ENCODE measurements around the gene TRHDE.

TRHDE gene

DNA sequence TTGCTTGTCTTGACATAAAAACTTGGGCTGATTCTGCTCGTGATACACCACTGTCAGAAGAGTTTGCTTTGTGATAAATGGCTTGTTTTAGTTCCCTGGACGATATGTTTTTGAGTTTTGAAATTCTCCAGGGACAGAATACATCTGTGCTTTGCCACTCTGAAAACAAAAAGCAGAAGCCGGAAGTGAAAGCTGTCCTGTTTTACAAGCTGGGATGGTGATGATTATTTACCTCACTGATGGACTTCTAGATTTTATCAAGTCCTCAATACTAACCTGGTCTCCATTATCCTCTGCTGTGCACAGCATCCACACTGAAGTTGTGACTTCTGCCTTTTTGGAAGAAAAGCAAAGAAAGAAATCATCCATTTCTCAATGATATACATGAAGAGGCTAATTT is 251.6 kb downstream of the TRHDE start:
- no peak for DNase-seq

DNA sequence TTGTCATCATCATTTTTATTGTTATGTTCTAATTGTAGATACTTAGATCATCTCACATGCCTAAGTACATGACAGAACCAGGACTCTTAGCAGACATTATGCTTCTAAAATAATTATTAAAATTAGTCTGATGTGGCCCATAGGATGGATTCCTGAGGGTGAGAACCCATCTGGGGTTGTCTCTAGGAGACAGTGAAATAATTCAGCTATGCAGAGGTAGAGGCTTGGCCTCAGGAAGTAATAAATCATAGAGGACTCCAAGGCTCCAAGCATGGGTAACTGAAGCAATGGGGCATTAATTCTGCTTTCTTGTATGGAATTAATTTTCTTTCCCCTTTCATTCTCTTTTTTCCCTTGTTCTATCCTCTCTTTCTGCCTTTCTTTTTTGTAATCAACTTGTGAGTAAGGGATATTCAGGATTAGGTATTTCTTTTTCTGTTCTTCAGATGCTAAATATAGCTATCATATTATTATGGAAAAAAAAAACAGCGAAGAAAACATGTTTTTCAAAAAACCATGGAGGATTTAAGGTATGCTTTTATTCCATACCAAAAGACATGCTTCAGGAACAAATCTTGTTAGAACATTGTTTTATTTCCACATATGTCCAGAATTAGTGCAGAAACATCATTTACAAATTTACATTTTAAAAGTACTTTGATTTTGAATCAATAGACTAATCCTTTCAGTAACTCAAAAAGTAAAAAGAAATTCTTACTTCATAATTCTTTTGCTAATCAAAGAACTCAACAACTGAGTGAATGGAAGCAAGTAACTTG is 263.2 kb downstream of the TRHDE start:
- no peak for DNase-seq

DNA sequence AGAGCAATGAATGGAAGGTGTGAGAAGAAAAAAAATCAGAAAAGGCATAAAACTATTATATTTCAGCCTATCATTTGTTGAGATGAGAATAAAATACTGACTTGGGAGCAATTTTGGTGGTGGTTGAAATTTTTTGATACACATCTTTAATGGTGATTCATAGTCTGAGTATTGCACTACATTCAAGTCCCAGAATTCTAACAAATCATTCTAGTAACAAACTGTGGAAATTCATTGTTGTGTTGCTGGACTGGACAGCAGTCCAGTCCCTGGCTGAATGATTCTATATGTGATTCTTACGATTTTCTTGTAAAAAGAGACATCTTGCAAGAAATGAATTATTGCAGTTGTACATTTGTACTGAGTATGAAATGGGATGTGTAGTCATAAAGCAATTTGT is 268.6 kb downstream of the TRHDE start:
- DNase-seq: no peak

DNA sequence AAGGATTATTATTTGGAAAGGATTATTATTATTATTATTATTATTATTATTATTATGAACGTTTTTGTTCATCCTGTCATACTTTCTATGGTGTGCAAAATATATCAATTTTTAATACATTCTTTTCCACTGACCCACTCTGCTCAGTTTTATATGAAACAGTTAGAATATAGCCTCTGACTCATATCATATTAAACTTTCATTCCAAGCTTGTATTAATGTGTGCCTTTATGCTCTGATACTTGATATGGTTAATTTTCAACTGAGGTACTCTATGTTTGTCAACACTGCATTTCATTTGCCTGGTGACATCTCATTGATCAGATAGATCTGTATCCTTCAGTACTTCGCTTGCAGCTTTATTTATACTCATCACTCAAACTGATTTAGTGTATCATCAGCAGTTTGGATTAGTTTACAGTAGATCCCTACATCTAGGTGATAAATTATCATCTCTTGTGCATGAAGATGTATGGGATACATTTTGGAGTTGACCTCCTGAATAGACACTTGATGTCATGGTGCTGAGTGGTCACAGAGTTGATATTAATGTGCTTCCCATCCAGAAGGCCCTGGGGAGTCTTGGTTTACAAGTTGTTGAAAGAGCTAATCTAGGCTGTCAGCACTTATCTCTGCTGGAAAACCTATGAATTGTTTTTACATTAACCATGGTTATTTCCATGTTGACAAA is 271.8 kb downstream of the TRHDE start:
- DNase-seq: no peak

DNA sequence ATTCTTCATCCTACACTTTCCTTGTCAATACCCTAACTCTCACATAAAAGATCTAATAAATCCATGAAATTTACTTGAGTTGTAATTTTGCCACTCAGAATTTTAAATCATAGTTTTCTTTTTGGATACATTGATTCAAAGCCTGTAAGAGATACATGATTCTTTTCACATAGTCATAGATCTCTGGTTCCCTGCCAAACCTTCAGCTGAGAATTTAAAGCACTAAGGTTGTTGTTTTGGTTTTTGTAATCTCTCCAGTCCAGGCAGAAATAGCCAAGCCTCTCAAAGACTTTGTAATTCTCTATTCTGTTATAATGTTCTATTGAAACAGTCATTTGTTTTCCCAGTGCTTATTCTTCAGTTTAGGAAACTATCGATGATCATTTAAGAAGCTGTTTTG is 273.9 kb downstream of the TRHDE start:
- DNase-seq: no peak

DNA sequence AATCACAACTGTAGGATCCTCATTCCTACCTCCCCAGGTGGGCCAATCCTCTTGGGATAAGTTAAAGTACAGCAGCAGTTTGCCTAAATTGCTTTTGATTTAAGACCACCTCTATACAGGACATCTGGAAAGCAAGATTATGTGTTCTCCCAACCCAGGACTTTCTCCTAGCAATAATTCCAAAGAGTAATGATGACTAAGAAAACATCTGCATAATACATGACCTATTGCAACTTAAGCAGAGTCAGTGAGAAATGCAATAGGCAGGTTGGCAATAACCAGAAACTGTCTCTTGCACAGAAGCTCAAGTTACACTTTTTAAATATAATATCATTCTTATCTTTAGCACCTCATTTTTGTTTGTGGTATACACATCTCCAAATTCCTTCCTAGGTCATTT is 275.4 kb downstream of the TRHDE start:
- no peak for DNase-seq

DNA sequence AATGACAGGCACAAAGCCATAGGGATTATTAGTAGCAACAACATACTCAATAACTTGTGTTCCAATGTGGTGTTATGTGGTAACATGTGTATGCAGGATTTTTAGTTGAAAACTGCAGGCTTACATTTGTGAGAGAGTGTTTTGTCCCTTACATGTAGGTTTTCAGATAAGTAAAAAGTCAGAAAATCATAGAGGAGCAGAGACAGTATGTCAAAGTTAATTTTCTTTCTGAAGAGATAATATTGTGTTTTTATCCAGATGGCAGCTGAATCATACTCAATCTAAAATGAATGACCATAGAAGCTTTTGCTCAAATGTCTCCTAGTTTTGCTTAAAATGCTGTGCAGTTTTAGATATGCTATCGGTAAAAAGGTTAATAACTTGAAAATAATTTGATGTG is 277.0 kb downstream of the TRHDE start:
- DNase-seq: no peak

DNA sequence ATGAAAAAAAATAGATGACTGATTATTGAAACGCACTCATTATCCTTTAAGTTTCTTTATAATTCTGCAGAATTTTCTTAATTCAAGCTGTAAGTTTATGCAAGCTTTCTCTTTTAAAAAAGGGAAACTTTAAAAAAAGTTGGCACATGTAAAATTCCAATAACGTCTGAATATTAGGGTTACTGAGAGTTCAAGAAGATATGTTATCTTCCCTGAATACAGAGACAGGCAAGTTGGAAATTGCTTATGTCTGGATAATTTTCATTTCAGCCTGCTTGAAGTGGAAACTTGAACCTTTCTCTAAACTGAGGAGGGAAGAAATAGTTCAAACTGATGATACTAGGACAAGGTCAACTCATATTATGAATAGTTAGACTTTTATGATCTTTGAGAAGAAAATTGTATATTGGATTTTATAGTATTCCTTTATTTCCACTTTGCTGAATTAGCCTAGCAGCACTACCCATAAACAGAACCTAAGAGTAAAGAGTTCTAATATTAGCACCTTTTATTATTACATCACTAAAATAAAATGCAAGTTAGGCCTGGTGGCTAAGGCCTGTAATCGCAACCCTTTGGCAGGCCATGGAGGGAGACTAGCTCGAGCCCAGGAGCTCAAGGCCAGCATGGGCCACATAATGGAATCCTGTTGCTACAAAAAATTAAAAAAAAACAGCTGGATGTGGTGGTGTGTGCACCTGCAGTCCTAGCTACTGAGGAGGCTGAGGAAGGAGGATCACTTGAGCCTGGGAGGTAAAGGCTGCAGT is 288.0 kb downstream of the TRHDE start:
- DNase-seq: no peak

DNA sequence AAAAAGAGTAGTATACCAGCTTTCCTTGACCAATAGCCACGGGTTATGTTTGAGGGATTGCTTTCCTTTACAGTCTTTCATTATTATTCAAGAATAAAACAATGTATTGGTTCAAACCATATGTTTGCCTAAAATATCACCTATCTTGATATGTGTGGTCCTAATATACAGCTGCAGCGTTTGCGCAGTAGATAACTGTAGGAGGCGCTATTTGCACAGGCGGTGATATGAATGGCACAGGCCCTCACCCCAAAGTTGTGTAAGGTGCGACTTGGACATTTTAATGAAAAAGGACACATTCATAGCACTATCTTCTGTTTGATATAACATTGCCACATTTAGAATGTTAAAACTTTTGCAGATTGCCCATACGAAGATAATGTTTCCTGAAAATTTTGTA is 298.4 kb downstream of the TRHDE start:
- DNase-seq: no peak

DNA sequence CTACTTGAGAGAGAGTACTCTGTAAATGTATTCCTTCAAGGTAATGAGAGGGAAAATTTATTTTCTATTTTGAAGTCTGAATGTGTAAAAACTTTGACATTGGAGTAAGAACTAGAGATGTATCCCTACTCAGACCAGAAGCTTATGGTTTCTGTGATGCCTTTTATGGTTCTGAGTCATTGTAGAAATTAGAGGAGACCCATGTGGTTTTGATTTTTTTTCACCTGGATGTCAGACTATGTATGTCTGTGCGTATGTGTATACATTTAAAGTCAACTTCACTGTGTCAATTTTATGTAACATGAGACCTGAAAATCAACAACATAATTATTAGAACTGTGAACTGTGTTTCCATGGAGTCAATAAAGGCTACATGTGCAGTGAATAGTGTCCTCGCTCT is 302.0 kb downstream of the TRHDE start:
- no peak for DNase-seq

DNA sequence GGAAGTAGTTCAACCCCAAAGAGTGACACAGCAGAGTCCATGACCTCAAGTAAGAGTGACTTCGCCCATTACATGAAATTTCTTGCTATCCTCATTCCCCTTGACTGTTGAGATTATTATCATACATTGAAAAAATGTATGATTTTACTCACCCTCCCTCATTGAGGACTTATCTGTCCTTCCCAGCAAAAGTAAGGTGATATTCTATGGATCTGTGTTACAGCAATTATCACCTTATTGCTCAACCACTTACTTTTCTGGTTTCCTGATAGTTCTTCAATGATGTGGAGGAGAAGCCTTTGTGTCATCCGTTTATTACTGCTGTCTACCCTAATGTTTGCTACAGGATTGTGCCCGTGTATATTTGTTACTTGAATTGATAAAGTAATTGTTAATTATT is 306.2 kb downstream of the TRHDE start:
- no peak for DNase-seq

DNA sequence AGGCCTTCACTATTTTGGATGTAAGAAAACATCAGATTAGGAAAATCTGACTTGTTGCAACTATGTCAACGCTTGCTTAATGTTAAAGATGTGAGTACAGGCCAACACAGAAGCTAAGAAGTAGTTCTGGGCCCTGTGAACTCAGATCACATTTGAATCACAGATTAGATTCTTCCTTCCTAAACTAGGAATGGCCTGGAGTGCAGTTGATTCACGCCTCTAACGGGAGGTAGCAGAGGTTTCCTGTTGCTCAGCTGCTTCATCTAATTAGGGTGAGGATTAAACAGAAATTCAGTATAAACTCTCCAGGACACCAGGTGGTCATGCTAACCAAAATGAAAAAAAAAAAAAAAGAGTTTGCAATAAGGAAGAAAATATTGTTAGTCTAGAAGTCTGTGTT is 314.3 kb downstream of the TRHDE start:
- DNase-seq: no peak

DNA sequence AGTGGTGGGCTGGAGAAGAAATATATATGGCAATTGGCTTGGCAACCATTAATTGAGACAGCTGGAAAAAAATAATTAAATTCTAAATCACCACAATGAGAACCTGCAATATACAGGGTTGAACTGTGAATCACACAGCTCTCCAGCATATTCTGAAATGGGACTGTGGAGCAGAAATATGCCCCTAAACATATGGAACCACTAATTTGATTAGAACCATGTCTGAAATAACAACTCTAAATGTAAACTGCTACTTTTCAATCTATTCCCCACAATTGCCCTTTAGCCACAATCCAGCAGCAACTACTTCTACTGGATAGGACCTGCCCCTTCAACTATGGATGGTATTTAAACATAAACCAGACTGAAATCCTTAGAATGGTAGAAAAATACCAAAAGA is 330.4 kb downstream of the TRHDE start:
- no peak for DNase-seq

DNA sequence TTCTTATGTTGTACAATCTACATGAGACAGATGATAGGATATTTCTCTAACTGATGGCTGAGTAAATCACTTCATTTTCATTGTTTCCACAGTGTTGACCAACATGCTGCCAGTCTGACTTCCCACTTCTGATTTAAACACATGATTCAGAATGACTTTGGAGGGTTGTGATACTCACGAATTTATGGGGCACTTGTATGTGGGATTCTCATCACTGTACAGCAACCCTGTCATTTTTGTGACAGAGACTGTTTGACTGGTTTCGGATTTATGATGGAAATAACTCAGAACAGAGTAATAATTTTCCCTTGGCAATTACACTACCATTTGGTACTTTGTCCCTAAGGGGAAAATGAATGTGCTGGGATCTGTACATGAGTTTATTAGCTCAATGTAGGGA is 333.8 kb downstream of the TRHDE start:
- DNase-seq: no peak

DNA sequence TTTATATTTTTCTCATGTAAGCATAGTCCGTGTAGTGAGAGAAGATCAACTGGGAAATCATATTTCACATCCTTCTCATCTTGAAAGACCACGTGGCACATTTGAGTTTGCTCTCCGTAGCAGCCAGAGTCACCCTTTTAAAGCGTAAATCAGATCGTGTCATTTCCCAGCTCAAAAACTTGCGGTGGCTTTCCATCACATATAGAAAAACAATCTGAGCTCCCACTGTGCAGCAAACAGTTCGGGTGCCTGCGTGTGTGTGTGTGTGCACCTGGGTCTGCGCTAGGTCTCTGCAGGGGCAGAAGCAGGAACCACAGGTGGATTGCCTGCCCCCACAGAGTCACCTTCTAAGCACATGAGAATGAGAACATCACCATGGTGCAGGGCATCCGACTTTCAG is 338.2 kb downstream of the TRHDE start:
- no peak for DNase-seq

DNA sequence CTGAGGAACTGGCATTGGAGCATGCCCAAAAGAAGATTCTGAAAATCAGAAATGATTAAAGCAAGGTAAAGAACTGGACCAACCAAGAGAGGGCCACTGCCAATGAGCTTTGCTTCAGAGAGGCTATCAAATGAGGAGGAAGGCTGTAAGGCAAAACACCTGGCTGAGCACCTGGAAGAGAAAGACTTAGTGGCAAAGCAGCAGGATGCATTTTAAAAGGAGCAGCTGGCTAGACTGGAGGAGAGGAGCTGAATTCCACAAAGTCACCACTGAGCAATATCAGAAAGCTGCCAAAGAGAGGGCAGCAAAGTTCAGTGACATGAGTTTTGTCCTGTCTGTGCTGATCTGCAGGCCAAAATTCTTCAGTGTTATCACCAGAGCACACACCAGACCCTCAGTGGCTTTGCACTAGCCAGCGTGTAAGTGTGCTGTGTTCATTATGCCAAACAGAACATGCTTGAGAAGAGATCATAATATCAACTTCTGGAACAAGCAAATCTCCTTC is 338.7 kb downstream of the TRHDE start:
- no peak for DNase-seq

DNA sequence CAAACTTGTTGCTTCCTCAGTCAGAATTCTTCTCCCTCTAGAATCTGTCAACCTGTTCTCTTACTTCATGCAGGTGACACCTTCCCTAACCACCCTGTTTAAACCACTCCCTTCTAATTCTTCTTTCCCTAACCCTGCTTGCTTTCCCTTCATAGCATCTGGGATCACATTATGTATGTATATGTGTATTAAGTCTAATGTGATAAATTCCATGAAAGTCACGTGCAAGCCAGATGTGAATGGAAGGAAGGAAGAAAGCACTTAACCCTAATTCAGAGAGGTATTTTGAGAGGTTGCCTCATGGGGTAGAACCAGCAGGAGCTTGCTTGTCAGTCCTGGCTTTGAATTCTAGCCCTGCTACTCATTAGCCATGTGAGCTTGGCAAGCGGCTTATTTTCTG is 340.0 kb downstream of the TRHDE start:
- DNase-seq: no peak

DNA sequence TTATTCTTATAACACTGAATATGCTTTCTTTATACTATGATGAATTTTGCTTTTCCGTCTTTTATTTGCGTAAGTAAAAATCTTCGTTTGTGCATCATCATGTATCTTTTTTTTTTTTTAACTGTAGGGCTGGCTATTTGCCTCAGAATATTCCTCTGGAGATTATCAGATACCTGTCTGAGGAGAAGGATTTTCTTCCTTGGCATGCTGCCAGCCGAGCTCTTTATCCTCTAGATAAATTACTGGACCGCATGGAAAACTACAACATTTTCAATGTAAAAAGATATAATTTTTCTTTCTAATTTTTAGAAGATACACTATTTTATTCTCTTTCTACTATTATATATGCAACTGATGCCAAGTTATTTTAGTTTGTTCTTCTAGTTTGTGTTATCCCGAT is 346.6 kb downstream of the TRHDE start:
- no peak for DNase-seq

DNA sequence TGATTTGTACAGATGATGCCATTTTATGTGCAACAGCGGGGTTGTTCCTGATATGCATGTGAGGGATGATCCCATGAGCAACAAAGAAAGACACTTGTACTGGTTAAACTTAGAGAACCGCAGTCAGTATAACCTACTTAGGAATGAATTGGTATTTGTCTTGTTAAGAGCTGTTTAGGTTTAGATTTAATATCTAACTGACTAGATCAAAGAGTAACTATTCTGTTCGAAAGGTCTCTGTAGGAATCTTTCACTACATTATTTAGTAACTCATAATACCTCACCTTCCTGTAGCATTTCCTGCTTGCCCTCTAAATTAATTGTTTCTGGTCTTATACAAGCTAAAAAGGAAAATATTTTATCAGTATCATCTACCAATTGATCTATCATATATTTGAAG is 350.4 kb downstream of the TRHDE start:
- no peak for DNase-seq

DNA sequence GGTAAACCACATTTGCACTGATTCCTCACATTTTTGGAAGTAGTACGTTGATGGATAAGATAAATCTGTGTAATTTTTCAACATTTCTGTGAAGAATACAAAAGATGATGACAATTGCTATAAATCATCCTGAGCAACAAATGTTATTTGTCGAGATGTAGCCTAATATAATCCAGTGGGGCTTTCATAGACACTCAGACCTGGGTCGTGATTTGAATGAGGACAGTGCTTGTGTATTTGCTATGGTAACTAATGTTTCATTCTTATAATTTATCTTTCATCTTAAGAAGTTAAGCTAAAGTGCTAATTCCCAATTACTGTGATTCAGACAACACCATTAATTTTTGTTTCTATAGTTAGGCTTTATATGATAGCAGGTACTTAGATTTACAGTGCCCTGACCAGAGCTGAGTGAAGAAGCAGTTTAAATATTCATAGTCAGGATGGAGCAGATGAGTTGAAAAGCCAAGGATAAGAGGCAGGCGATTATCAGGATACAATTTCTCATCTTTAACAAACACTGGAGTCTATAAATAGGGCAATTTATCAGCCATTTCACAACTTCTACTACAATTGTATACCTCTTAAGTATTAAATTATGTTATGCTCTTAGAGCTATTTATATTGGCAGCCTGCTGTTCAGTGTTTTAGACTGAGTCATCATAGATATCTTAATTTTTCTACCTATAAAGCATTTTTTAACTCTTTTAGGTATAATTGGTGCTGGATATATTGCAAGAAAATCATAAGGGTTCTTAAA is 359.9 kb downstream of the TRHDE start:
- no peak for DNase-seq

DNA sequence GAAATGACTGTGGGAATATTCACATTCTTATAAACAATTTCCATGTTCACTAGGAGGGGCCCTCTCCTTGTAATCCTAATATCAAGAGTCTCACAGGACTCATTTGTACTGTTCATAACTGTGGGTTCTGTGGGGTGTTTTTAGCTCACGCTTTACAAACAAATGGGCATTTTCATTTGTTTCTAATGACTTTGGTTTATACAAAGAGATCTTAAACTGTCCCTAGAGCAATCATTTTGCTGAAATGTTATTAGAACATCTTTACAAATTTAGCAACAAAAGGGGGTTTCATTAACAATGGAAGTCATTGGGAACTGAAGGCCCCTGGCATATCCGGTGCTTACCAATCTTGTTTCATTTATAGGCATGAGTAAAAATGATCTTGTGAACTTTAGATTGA is 370.5 kb downstream of the TRHDE start:
- DNase-seq: no peak

DNA sequence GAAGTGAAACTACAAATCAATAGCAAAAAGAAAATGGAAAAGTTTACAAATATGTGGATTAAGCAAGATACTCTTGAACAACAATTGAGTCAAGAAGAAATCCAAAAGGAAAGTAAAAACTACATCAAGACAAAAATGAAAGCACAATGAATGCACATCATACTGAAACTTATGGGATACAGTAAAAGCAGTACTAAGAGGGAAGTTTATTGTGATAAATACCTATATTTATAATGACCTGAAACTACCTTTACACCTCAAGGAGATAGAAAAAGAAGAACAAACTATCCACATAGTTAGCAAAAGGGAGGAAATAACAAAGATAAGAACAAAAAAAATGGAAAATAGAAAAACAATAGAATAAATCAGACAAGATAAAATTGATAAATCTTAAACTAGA is 375.0 kb downstream of the TRHDE start:
- no peak for DNase-seq

DNA sequence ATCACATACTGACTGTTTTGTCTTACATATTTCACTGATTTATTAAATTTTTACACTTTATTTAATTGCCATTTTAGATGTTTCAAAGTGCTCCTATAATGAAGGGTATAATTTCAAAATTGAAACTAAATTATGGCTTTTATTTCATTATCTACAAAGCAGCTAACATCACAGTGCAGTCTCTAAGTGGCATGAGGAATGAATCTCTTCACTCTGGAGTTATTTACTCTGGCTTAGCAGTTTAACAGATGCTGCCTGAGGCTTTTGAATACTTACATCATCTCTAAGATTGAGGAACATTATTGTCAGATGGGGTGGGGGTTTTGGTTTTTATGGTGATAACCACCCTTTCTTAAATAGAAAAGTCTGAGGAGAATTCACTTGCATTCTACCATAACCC is 386.4 kb downstream of the TRHDE start:
- no peak for DNase-seq
